Muscle of arm (tissue), 12 donors: ENCODE results near the gene ANXA2. TPM values are rescaled to one million over a fixed set of nuclear protein-coding genes. Genes with fewer than 3 reads are reported as not detected.
A peak's percentile ranks its signal among the peaks of the same experiment; 100 is the strongest.

Experiments used
- DNase-seq: peaks from one replicate; pipeline ENCODE4 v3.0.0-alpha.2; 2013
- polyA plus RNA-seq, 12 donors: library from polyadenylated mRNA; unstranded; fragments of 120-200 nt; gene quantifications; one replicate each; pipeline ENCODE4 v1.2.1, GENCODE V29; 2013; ENCODE audit not compliant: insufficient read length in 12 of 12

Gene ANXA2
- polyA plus RNA-seq, 12 donors, result 313 to 866 (median 458) TPM; not detected in 1

DNA sequence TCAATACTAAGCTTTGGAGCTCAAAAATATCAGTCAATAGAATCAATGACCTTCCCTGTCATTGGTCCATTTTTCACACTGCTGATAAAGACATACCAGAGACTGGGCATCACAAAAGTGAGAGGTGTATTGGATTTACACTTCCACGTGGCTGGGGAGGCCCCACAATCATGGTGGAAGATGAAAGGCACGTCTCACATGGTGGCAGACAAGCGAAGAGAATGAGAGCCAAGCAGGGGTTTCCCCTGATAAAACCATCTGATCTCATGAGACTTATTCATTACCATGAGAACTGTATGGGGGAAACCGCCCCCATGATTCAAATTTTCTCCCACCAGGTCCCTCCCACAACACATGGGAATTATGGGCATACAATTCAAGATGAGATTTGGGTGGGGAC is 81.9 kb downstream of the ANXA2 start:
- no peak for DNase-seq

DNA sequence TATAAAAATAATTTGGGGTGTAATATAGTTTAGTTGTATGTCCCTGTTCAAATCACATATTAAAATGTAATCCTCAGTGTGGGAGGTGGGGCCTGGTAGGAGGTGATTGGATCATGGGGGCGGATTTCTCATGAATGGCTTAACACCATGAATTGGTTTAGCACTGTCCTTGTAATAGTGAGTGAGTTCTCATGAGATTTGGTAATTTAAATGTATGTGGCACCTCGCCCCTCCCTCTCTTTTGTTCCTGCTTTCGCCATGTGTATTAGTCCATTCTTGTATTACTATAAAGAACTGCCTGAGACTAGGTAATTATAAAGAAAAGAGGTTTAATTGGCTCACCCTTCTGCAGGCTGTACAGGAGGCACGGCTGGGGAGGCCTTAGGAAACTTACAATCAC is 83.9 kb downstream of the ANXA2 start:
- no peak for DNase-seq

DNA sequence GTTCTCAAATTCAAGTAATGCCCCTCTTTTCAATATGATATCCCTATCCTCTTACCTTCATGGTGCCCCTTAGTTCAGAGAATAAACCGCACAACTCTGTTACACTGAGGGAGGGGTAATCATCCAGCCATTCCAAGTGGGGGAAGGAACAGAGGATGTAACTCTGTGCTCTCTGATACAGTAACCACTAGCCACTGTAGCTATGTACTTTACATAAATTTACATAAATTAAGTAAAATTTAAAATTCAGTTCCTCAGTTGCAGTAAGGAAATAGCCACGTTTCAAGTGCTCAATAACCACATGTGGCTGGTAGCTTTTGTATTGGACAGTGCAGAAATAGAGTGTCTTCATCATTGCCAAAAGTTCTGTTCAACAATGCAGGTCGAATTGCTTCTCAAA is 90.8 kb downstream of the ANXA2 start:
- no peak for DNase-seq

DNA sequence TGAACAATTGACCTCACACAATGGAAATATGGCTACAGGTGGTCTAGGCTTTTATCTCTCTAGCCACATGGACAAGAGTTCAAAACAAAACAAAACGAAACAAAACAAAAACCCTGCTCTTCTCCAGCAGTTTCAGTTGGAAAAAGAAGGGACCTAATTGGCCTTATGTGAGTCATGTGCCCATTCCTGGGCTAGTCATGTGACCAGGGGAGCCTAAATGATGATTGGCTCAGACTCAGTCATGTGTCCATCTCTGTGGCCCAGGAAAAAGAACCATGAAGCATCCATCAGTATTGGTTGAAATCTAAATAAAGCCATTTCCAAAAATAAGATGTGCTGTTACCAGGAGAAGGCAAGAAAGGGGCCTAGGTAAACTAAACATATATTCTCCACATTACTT is 96.8 kb downstream of the ANXA2 start:
- no peak for DNase-seq

DNA sequence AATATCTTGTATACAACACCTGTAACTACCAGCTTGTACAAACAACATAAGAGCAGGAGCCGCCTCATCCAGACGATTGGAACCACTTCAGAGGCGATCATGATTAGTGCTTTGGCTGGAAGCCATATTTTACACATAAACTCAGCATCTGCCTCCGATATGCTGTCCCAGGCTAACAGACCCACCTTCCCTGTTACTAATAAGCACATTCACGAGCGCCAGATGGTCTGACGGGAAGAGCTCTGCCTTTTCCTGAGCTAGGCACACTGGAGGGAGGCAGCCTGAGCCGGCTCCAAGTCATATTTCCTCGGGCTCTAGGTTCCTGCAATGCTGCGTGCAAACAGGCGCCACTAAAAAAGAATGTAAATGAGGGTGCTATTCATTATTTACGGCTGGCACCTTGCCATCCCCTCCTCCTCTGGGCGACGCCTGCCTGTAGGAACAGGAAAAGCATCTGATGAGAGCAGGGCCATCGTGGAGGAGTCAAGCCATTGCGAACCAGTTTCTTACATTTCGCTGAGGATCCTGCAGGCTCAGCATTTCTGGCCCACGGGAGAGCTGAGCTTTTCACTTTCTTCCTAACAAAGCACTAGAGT is 98.2 kb downstream of the ANXA2 start:
- DNase-seq, result peak; percentile 6

Other genes starting within 250 kb of the ANXA2 start
- gene ICE2, start 81.2 kb upstream of the ANXA2 start, polyA plus RNA-seq, result 10 to 100 TPM in 11 of 12 donors, not detected in 1; 31.8 to 58.6 (median 46.4) TPM